OCI-LY7 (cell line): ENCODE data around the gene PARD3. TPM values are rescaled to one million over a fixed set of nuclear protein-coding genes. Genes with fewer than 3 reads are reported as not detected.

ENCODE experiments used
- BruUV-seq: library from RNA; stranded (reverse); fragments of 400-500 nt; replicated peaks from 2 replicates; lab custom pipeline; 2021; lab: Mats Ljungman, UMichigan
- CTCF ChIA-PET: fragments of 300-600 bp; sonication (Branson Sonifier 250); formaldehyde crosslinking; loops from one replicate; lab custom pipeline; 2022; ENCODE audit warnings: antibody characterized with exemption; ENCODE audit not compliant: unreplicated experiment; lab: Charles Lee
- POLR2A ChIA-PET: fragments of 300-600 bp; sonication (Branson Sonifier 250); formaldehyde crosslinking; loops from one replicate; lab custom pipeline; 2022; ENCODE audit warnings: antibody characterized with exemption; lab: Charles Lee
- DNase-seq: peaks from one replicate; pipeline ENCODE4 v3.0.0-alpha.2; 2015; ENCODE audit warnings: low spot score
- H2AFZ ChIP-seq: fragments of 200-600 bp; sonication (generic), shearing (Covaris generic); 2 replicates; pipeline ENCODE4 v1.6.1; 2014; ENCODE audit warnings: mild to moderate bottlenecking, antibody characterized with exemption, low read length, moderate library complexity
- H3K27ac ChIP-seq: fragments of 200-600 bp; sonication (generic); 2 replicates; pipeline ENCODE4 v1.5.1; 2014; ENCODE audit warnings: mixed run types, low read depth, mild to moderate bottlenecking, moderate library complexity, low read length, inconsistent platforms; ENCODE audit not compliant: poor library complexity, severe bottlenecking
- H3K36me3 ChIP-seq: fragments of 200-600 bp; sonication (generic); 2 replicates; pipeline ENCODE4 v1.6.1; 2014; ENCODE audit warnings: mild to moderate bottlenecking, antibody characterized with exemption, low read length, moderate library complexity, mixed read lengths; ENCODE audit not compliant: insufficient read depth
- H3K4me1 ChIP-seq: fragments of 200-600 bp; sonication (generic); 2 replicates; pipeline ENCODE4 v1.5.1; 2014; ENCODE audit warnings: mild to moderate bottlenecking, low read length; ENCODE audit not compliant: insufficient read depth, poor library complexity, severe bottlenecking
- H3K4me2 ChIP-seq: fragments of 200-600 bp; sonication (generic); 2 replicates; pipeline ENCODE4 v1.6.1; 2014; ENCODE audit warnings: mild to moderate bottlenecking, low read length
- H3K4me3 ChIP-seq: fragments of 200-600 bp; sonication (generic); 2 replicates; pipeline ENCODE4 v1.5.1; 2014; ENCODE audit warnings: mild to moderate bottlenecking, low read depth, low read length; ENCODE audit not compliant: poor library complexity, severe bottlenecking
- H3K79me2 ChIP-seq: fragments of 200-600 bp; sonication (generic); 2 replicates; pipeline ENCODE4 v1.6.1; 2016; ENCODE audit warnings: low read depth, mild to moderate bottlenecking, low read length, moderate library complexity, mixed read lengths; ENCODE audit not compliant: insufficient read depth
- H3K9me2 ChIP-seq: fragments of 200-600 bp; sonication (generic); 2 replicates; pipeline ENCODE4 v1.6.1; 2016; ENCODE audit warnings: mild to moderate bottlenecking, low read length, mixed read lengths; ENCODE audit not compliant: insufficient read depth
- H3K9me3 ChIP-seq: fragments of 200-600 bp; sonication (generic); 2 replicates; pipeline ENCODE4 v1.6.1; 2014; ENCODE audit warnings: mild to moderate bottlenecking, mixed run types, low read length, mixed read lengths
- H4K20me1 ChIP-seq: fragments of 200-600 bp; sonication (generic); 2 replicates; pipeline ENCODE4 v1.6.1; 2014; ENCODE audit warnings: mild to moderate bottlenecking, antibody characterized with exemption, low read length, moderate library complexity, mixed read lengths; ENCODE audit not compliant: insufficient read depth
- EZH2phosphoT487 ChIP-seq: fragments of 200-600 bp; sonication (generic); IDR thresholded peaks from 2 replicates; pipeline ENCODE4 v1.6.1; 2018; ENCODE audit warnings: low read depth, borderline replicate concordance, mild to moderate bottlenecking, mixed run types, antibody characterized with exemption, low read length, moderate library complexity, mixed read lengths
- intact Hi-C: fragments of 100-400 bp; cut with micrococcal nuclease; formaldehyde crosslinking; loops from one replicate; pipeline ENCODE4 v1.10.0; 2022; ENCODE audit not compliant: unreplicated experiment
- total RNA-seq, 2 experiments: library from RNA; depleted of rRNA in 1 of 2; stranded (reverse); fragments of >200 nt in 1 of 2; shearing (Covaris generic) in 1 of 2; gene quantifications; 2 replicates each; pipeline ENCODE4 v1.2.3, GENCODE V29; 2014 to 2022
- TF ChIP-seq, protein P1 (sequence below): fragments of 200-600 bp; sonication (generic); conservative IDR thresholded peaks from 2 replicates; pipeline ENCODE4 v1.5.1; 2014; ENCODE audit warnings: mild to moderate bottlenecking, antibody characterized with exemption, low read length, moderate library complexity, mixed read lengths

PARD3 gene
- total RNA-seq, 2 experiments from 2014 or later, result not detected

DNA sequence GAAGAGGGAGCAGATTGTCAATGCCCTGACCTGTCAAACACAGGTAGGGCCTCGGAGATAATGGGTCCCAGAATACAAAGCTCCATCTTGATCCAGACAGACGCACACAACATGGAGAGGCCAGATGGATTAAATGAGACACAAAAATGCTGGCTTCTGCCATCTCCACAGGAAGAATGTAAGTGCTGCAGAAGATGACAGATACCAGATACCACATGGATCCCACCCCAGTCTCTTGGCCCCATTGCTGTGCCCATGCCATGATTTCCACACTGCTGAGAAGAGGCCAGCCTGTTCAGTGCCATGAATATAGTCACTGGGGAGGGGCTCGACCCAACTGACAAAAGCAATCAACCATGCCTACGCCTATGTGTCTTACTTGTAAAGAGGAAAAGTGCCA, 487.9 kb downstream of the PARD3 start:
- no peaks in the 10 kb centered on the region for H3K4me1 ChIP-seq
- no peaks in the 10 kb centered on the region for H3K36me3 ChIP-seq
- H4K20me1 ChIP-seq, result no peaks in the 10 kb centered on the region
- DNase-seq, result no peak
- no TSS peak for BruUV-seq
- no peaks in the 10 kb centered on the region for H3K9me2 ChIP-seq
- ChIA-PET POLR2A (no interaction called here), CTCF (no interaction called here)
- no peak overlapping the region for H3K27ac ChIP-seq
- intact Hi-C loops, result no loop called here
- TF ChIP-seq, protein P1, sequence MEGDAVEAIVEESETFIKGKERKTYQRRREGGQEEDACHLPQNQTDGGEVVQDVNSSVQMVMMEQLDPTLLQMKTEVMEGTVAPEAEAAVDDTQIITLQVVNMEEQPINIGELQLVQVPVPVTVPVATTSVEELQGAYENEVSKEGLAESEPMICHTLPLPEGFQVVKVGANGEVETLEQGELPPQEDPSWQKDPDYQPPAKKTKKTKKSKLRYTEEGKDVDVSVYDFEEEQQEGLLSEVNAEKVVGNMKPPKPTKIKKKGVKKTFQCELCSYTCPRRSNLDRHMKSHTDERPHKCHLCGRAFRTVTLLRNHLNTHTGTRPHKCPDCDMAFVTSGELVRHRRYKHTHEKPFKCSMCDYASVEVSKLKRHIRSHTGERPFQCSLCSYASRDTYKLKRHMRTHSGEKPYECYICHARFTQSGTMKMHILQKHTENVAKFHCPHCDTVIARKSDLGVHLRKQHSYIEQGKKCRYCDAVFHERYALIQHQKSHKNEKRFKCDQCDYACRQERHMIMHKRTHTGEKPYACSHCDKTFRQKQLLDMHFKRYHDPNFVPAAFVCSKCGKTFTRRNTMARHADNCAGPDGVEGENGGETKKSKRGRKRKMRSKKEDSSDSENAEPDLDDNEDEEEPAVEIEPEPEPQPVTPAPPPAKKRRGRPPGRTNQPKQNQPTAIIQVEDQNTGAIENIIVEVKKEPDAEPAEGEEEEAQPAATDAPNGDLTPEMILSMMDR, result no peak
- TF ChIP-seq EZH2phosphoT487, result no peak
- H3K4me3 ChIP-seq, result no peak overlapping the region
- H3K4me2 ChIP-seq, result no peak overlapping the region
- H2AFZ ChIP-seq, result no peak overlapping the region
- no peaks in the 10 kb centered on the region for H3K79me2 ChIP-seq
- H3K9me3 ChIP-seq, result no peaks in the 10 kb centered on the region

GRCh38 chr10:34323192-34323591, 491.9 kb downstream of the PARD3 start:
- Histone ChIP-seq H3K9me3 (no peaks in the 10 kb centered on the region), H4K20me1 (no peaks in the 10 kb centered on the region), H3K79me2 (no peaks in the 10 kb centered on the region), H3K27ac (no peak overlapping the region), H3K4me2 (no peak overlapping the region), H3K36me3 (no peaks in the 10 kb centered on the region), H3K4me1 (no peaks in the 10 kb centered on the region), H3K9me2 (no peaks in the 10 kb centered on the region), H3K4me3 (no peak overlapping the region), H2AFZ (no peak overlapping the region)
- BruUV-seq, result no TSS peak
- intact Hi-C loops, result no loop called here
- DNase-seq, result no peak
- POLR2A ChIA-PET, result interaction anchor here (0.8 kb wide), 1 partner anchor 11 kb away, joined by 3 read pairs; no protein-coding TSS in a partner anchor
- no peak for TF ChIP-seq EZH2phosphoT487
- TF ChIP-seq, protein P1, result no peak
- CTCF ChIA-PET, result no interaction called here

- Histone ChIP-seq H3K27ac (no peak overlapping the region), H2AFZ (no peak overlapping the region), H3K9me2 (no peaks in the 10 kb centered on the region), H3K4me1 (no peaks in the 10 kb centered on the region), H3K9me3 (no peaks in the 10 kb centered on the region), H3K36me3 (no peaks in the 10 kb centered on the region), H4K20me1 (no peaks in the 10 kb centered on the region), H3K79me2 (no peaks in the 10 kb centered on the region), H3K4me3 (no peak overlapping the region), H3K4me2 (no peak overlapping the region)
- TF ChIP-seq, protein P1, result no peak
- TF ChIP-seq EZH2phosphoT487, result no peak
- no TSS peak for BruUV-seq
- ChIA-PET POLR2A (interaction anchor here (1.0 to 1.7 kb wide), 2 partner anchors 17 to 287 kb away, joined by 3 read pairs; no protein-coding TSS in a partner anchor), CTCF (no interaction called here)
- DNase-seq, result no peak
- intact Hi-C loops, result no loop called here
Measured at GRCh38 chr10:34320265-34320664, 494.8 kb downstream of the PARD3 start.
